Motor neuron (in vitro differentiated cells): ENCODE data around the gene ARHGAP11B.
"Not testable (repeated sequence)": the region's sequence is repeated elsewhere in the genome, so short reads cannot be mapped to it uniquely, and the experiment has no call there.

ENCODE experiments used
- ATAC-seq, 8 experiments: fragments of 200-7000 bp; cut with Tn5 transposase; replicated peaks in 6 of 8; 2 replicates each; pipeline ENCODE4 v1.8.0; 2021; ENCODE audit warnings: mild to moderate bottlenecking in 8 of 8, moderate library complexity in 8 of 8
- H3K27ac ChIP-seq, 2 donors: fragments of 250-450 bp; sonication (Bioruptor Pico); 2 replicates each; pipeline ENCODE4 v1.9.0; 2021; ENCODE audit warnings: antibody characterized with exemption in 2 of 2, mild to moderate bottlenecking in 2 of 2, moderate library complexity in 1 of 2
- H3K4me1 ChIP-seq, 2 donors: fragments of 250-450 bp; sonication (Bioruptor Pico); replicated peaks in 1 of 2; 2 replicates each; pipeline ENCODE4 v1.6.1; 2021; ENCODE audit warnings: antibody characterized with exemption in 2 of 2, mild to moderate bottlenecking in 2 of 2, moderate library complexity in 1 of 2
- H3K4me3 ChIP-seq, 5 donors: fragments of 250-450 bp; sonication (Bioruptor Pico); 2 replicates each; pipeline ENCODE4 v1.9.0; 2021; ENCODE audit warnings: antibody characterized with exemption in 5 of 5, mild to moderate bottlenecking in 5 of 5, moderate library complexity in 4 of 5
- WGBS, 10 experiments: fragments of 450-650 bp; shearing (Covaris generic); methylation state at CpG; one replicate each; pipeline ENCODE4 v1.0.0; 2022; 5-methylcytosine and 5-hydroxymethylcytosine counted together
- in situ Hi-C, 9 experiments: fragments of 400-800 bp; cut with MboI; loops; one replicate each; pipeline ENCODE4 v1.15.0; 2021; ENCODE audit warnings: low sequenced_read_pairs in 9 of 9, low pct_unique_long_range_greater_than_20kb in 2 of 9; ENCODE audit not compliant: unreplicated experiment in 9 of 9

The ARHGAP11B gene

GRCh38 chr15:30625436-30626193, at the start of gene ARHGAP11B:
Gene ARHGAP11B, plus strand, starts transcription at chr15:30626128.
- in situ Hi-C loops, H3K4me1 ChIP-seq: not testable (repeated sequence)
- Histone ChIP-seq H3K27ac (peak within 1 kb of the TSS; percentile 96 to 98), H3K4me3 (peak within 1 kb of the TSS; percentile 62 to 99 (median 94))
- WGBS, 10 experiments, result 0% methylated on average over 1 to 7 of the region's 35 CpGs; no CpG with 5 or more reads in 5 of the 10 experiments
- peak; percentile 87 to 96 (median 94) for ATAC-seq

DNA sequence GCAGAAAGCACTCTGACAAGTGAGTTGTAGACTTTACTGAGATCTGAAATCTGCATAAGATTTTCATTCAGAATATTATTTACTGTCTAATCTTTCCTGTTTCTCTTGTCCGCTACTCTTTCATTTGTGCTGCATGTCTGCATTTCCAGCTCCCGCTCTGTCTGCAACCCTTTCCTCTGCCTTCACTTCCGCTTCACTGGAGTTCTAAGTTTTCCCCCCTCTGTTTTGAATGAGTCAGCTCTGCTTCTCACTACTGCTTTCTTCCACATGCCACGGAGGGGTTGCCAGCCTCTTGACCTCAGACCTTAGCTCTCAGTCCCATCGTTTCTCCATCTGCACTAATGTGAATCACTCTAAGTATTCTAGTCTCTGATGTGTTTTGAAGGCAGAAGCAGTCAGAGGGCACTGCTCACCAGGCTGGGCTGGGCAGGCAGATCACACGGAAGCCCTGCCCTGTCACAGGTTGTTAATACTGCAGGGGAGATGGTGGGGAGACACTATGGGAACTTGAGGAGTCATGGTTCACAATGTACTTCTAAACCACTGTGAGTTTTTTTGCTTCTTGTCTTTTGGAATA, 46.4 kb upstream of the ARHGAP11B start:
- WGBS, 10 experiments, result no CpG with 5 or more reads among the region's 6 CpGs
- H3K4me1 ChIP-seq, in situ Hi-C loops, H3K27ac ChIP-seq, H3K4me3 ChIP-seq: not testable (repeated sequence)
- peak in 5 of 8 experiments; percentile 29 to 61 (median 53) for ATAC-seq

DNA sequence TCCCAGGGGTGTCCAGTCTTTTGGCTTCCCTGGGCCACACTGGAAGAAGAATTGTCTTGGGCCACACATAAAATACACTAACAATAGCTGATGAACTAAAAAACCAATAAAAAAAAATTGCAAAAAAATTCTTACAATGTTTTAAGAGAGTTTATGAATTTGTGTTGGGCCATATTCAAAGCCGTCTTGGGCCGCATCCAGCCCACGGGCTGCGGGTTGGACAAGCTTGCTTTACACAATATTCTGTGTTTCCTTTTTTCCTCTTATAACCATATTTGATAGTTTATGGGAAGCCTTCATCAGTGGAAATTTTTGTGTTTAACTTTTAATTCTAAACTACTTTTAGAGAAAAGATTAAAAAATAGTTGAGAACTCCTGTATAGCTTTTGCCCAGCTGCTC, 45.2 kb upstream of the ARHGAP11B start:
- H3K27ac ChIP-seq, H3K4me3 ChIP-seq, ATAC-seq, H3K4me1 ChIP-seq, in situ Hi-C loops: not testable (repeated sequence)
- WGBS, 10 experiments, result no CpG with 5 or more reads among the region's 4 CpGs

GRCh38 chr15:30598953-30599352, 27.0 kb upstream of the ARHGAP11B start:
- H3K27ac ChIP-seq, ATAC-seq, in situ Hi-C loops, H3K4me1 ChIP-seq, H3K4me3 ChIP-seq: not testable (repeated sequence)
- WGBS, 10 experiments, result no CpG with 5 or more reads among the region's 2 CpGs

DNA sequence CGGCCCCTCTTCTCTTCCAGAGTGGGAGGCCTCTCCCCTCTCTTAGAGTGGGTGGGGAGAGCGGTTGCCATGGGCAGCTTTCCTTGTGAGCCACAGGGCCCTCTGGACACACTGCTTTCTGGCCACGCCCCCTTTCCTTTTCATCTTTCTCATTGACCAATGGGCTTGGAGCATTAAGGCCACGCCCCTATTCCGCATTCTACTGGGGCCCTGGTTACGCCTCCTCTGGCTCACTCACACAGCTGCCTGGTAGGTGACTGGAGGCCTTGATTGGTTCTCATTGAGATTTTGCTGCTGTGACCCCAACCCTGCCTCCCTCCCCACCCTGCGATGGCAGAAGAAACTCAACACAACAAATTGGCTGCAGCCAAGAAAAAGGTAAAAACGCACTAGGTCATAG, 22.1 kb upstream of the ARHGAP11B start, which contains the start of gene GOLGA8H:
Gene GOLGA8H (plus strand): TSS at position 233 of the 400 bp plus-strand sequence. CDS start 98 bp downstream, at position 331.
- H3K4me1 ChIP-seq, H3K27ac ChIP-seq, in situ Hi-C loops, ATAC-seq, H3K4me3 ChIP-seq: not testable (repeated sequence)
- WGBS, 10 experiments, result 75% methylated on average over 2 of the region's 8 CpGs; no CpG with 5 or more reads in 9 of the 10 experiments

GRCh38 chr15:30612271-30612670, 13.7 kb upstream of the ARHGAP11B start:
- H3K27ac ChIP-seq, H3K4me1 ChIP-seq, ATAC-seq, in situ Hi-C loops, H3K4me3 ChIP-seq: not testable (repeated sequence)
- no CpG with 5 or more reads among the region's 6 CpGs for WGBS, 10 experiments

- H3K4me3 ChIP-seq, H3K4me1 ChIP-seq, in situ Hi-C loops, H3K27ac ChIP-seq: not testable (repeated sequence)
- peak in 1 of 8 experiments; percentile 5 for ATAC-seq
- no CpG with 5 or more reads among the region's 3 CpGs for WGBS, 10 experiments
Observed at GRCh38 chr15:30621342-30621741, 4.6 kb upstream of the ARHGAP11B start.

DNA sequence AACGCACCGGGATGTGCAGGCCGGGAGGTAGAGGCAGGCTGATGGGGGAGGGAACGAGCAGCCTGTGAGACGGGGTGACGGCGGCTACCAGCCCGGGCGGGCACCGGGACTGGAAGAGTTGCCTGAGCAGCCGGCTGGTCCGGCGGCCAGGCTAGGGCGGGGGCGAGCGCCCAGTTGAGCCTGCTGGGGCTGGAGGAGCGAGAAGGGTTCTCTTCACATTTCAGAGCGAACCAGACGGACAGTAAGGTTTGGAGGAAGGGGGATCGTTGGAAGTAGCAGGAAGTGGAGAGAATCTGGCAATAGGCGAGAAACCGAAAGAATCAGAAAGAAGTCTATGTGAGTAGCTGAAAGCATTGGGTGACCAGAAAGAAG, 252 bp downstream of the ARHGAP11B start:
- ATAC-seq, result peak in 5 of 8 experiments; percentile 28 to 68 (median 63)
- Histone ChIP-seq H3K4me3 (peak overlapping the region; percentile 62 to 99 (median 94)), H3K27ac (peak overlapping the region in 1 of 2 donors; percentile 64)
- no CpG with 5 or more reads among the region's 22 CpGs for WGBS, 10 experiments
- H3K4me1 ChIP-seq, in situ Hi-C loops: not testable (repeated sequence)

DNA sequence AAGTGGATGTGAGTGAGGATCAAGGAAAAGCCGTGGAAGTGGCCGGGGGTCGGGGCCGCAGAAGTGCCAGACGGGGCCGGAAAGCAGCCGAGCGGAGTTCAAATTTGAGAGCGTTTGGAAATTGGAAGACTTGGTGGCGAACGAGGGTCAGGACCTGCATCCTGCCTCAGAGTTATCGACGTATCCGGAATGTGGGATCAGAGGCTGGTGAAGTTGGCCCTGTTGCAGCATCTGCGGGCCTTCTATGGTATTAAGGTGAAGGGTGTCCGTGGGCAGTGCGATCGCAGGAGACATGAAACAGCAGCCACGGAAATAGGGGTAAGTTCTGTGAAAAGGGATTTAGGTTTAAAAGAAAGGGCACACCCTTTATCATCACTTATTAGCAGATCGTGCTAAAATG, 704 bp downstream of the ARHGAP11B start:
- ATAC-seq, in situ Hi-C loops: not testable (repeated sequence)

GRCh38 chr15:30650012-30650929, 24.3 kb downstream of the ARHGAP11B start:
- WGBS, 10 experiments, result 83 to 100% (median 93%) methylated on average over 2 to 4 of the region's 5 CpGs; no CpG with 5 or more reads in 1 of the 10 experiments
- in situ Hi-C loops, result loop anchor here in 3 of 9 experiments (25.0 kb wide), 2 partner anchors 112 to 837 kb away; no protein-coding TSS in a partner anchor
- Histone ChIP-seq H3K4me1 (no peaks in the 10 kb centered on the region), H3K4me3 (no peak overlapping the region), H3K27ac (no peak overlapping the region)
- no peak for ATAC-seq

More for the DNA sequence above, 704 bp downstream of the ARHGAP11B start:
- whole genome bisulfite sequencing, 10 experiments, result 3% methylated on average over 5 of the region's 20 CpGs; no CpG with 5 or more reads in 9 of the 10 experiments
- not testable (repeated sequence) for H3K4me1 ChIP-seq, H3K27ac ChIP-seq
- peak overlapping the region; percentile 62 to 99 (median 94) for H3K4me3 ChIP-seq

DNA sequence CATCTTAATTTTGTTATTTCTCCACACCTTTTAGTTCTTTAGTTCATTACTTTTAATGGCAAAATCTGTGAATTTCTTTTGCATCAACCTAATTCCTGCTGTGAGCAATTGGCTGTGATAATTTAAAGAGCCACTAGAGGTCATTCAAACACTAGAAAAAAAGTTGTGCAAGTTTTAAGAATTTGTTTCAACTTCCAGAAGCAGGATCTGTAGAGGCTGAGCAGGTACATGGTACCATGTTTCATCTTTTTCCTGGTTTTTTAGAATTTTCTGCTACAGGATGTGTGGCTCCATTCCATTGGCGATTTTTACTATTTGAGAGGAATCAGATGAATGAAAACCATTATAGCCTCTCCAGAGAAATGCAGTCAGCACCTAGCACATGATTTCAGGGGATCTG, 35.2 kb downstream of the ARHGAP11B start:
- not testable (repeated sequence) for H3K4me3 ChIP-seq
- in situ Hi-C loops, result loop anchor here in 4 of 9 experiments (10.0 to 25.0 kb wide), 3 partner anchors 101 to 826 kb away; no protein-coding TSS in a partner anchor

DNA sequence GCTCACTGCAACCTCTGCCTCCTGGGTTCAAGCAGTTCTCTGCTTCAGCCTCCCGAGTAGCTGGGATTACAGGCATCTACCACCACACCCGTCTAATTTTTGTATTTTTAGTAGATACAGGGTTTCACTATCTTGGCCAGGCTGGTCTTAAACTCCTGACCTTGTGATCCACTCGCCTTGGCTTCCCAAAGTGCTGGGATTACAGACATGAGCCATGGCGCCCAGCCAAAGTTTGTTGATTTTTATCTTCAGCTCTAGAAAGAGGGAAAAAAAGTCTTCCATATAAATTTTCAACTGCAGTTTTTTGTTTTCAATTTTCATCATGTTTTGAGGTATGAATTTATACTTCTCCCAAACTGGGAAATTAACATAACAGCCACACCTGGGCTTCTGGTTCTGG, 43.7 kb downstream of the ARHGAP11B start:
- 77 to 100% (median 100%) methylated on average over 2 to 4 of the region's 4 CpGs; no CpG with 5 or more reads in 1 of the 10 experiments for WGBS, 10 experiments
- ATAC-seq, result not testable (repeated sequence)
- in situ Hi-C loops, result loop anchor here in 4 of 9 experiments (10.0 to 25.0 kb wide), 3 partner anchors 93 to 818 kb away; no protein-coding TSS in a partner anchor

More for the DNA sequence above, 35.2 kb downstream of the ARHGAP11B start:
- WGBS, 10 experiments, result 33 to 75% (median 67%) methylated on average over 1 of the region's 1 CpG; no CpG with 5 or more reads in 7 of the 10 experiments
- not testable (repeated sequence) for H3K4me1 ChIP-seq, ATAC-seq, H3K27ac ChIP-seq

More for the DNA sequence above, 43.7 kb downstream of the ARHGAP11B start:
- not testable (repeated sequence) for H3K4me3 ChIP-seq, H3K27ac ChIP-seq, H3K4me1 ChIP-seq
